ENCODE results near the gene TUSC2. TPM values are rescaled to one million over a fixed set of nuclear protein-coding genes. Genes with fewer than 3 reads are reported as not detected.
"Not testable (repeated sequence)": the region's sequence is repeated elsewhere in the genome, so short reads cannot be mapped to it uniquely, and the experiment has no call there.

The TUSC2 gene
- total RNA-seq, 1 donor from 2014 or later = 32.9 TPM

GRCh38 chr3:50295553-50296431 lies 32.2 kb downstream of the TUSC2 start:
- no peak for DNase-seq (ENCODE audit: low read depth)

- DNase-seq (ENCODE audit: low read depth) = no peak
Observed at GRCh38 chr3:50294492-50295403, 33.3 kb downstream of the TUSC2 start.

- DNase-seq (ENCODE audit: low read depth) = no peak
Observed at GRCh38 chr3:50294089-50294488, 33.9 kb downstream of the TUSC2 start.

GRCh38 chr3:50293079-50293801 lies 34.8 kb downstream of the TUSC2 start:
- DNase-seq (ENCODE audit: low read depth) = peak; percentile 10

GRCh38 chr3:50292159-50293078 lies 35.6 kb downstream of the TUSC2 start, which contains the start of gene IFRD2:
TSS of gene IFRD2 (minus strand) at chr3:50292429. CDS start at chr3:50292274, 155 bp downstream.
- DNase-seq (ENCODE audit: low read depth) = peak; percentile 99

- no peak for DNase-seq (ENCODE audit: low read depth)
Observed at GRCh38 chr3:50290161-50290641, 37.8 kb downstream of the TUSC2 start.

- no peak for DNase-seq (ENCODE audit: low read depth)
Observed at GRCh38 chr3:50289130-50289529, 38.9 kb downstream of the TUSC2 start.

- DNase-seq (ENCODE audit: low read depth) = no peak
Observed at GRCh38 chr3:50288387-50289007, 39.5 kb downstream of the TUSC2 start.

- DNase-seq (ENCODE audit: low read depth) = no peak
Observed at GRCh38 chr3:50287262-50287661, 40.8 kb downstream of the TUSC2 start.

- DNase-seq (ENCODE audit: low read depth) = no peak
Observed at GRCh38 chr3:50286322-50287227, 41.4 kb downstream of the TUSC2 start.

- DNase-seq (ENCODE audit: low read depth) = not testable (repeated sequence)
Observed at GRCh38 chr3:50284121-50284520, 43.9 kb downstream of the TUSC2 start.

GRCh38 chr3:50279255-50280016 lies 48.6 kb downstream of the TUSC2 start:
- DNase-seq (ENCODE audit: low read depth) = no peak

GRCh38 chr3:50278880-50279224 lies 49.2 kb downstream of the TUSC2 start, which contains the start of gene LSMEM2:
TSS of gene LSMEM2 (plus strand) at chr3:50279087. CDS start at chr3:50279114, 27 bp downstream.
- peak; percentile 83 for DNase-seq (ENCODE audit: low read depth)

- no peak for DNase-seq (ENCODE audit: low read depth)
Observed at GRCh38 chr3:50278123-50278879, 49.7 kb downstream of the TUSC2 start.

GRCh38 chr3:50276762-50277101 lies 51.3 kb downstream of the TUSC2 start:
- no peak for DNase-seq (ENCODE audit: low read depth)

GRCh38 chr3:50275996-50276761 lies 51.8 kb downstream of the TUSC2 start:
- DNase-seq (ENCODE audit: low read depth) = no peak
